Right ventricle myocardium superior (tissue), 1 donor: ENCODE data around the gene SCAF1. TPM values are rescaled to one million over a fixed set of nuclear protein-coding genes. Genes with fewer than 3 reads are reported as not detected.

Experiments used
- ATAC-seq: fragments of 200-7000 bp; cut with Tn5 transposase; one replicate; pipeline ENCODE4 v1.9.1; 2020; ENCODE audit warnings: mild to moderate bottlenecking; ENCODE audit not compliant: poor library complexity
- DNase-seq: peaks from one replicate; pipeline ENCODE4 v3.0.0-alpha.2; 2020
- intact Hi-C: fragments of 100-400 bp; cut with DNase I; formaldehyde crosslinking; loops from one replicate; pipeline ENCODE4 v1.11.2; 2022
- total RNA-seq: library from RNA; stranded (reverse); fragmentation: NEBNext Ultra II Directional; extraction: Animal tissue kit (Norgen Biotek cat#: 25700); gene quantifications from one replicate; pipeline ENCODE4 v1.2.1, GENCODE V29; 2021
- donor health status: DM: no; HTN: yes; CAD: no; lungs with severe emphysema.

SCAF1 gene
- total RNA-seq, 1 donor from 2014 or later, result 42.0 TPM

GRCh38 chr19:49678985-49679770, 37.2 kb downstream of the SCAF1 start:
- intact Hi-C loops, result loop anchor here (5.0 to 10.0 kb wide), 2 partner anchors 172 to 186 kb away; partner anchors contain the start of gene PNKP
- DNase-seq (no peak), ATAC-seq (no peak)

- no peak for ATAC-seq
- intact Hi-C loops, result loop anchor here (5.0 to 10.0 kb wide), 2 partner anchors 173 to 185 kb away; partner anchors contain the start of gene PNKP
These were observed 37.9 kb downstream of the SCAF1 start for GRCh38 chr19:49679771-49680413.

GRCh38 chr19:49680421-49681351, 38.7 kb downstream of the SCAF1 start:
- intact Hi-C loops, result no loop called here
- DNase-seq (peak; percentile 95), ATAC-seq (peak; percentile 29)

More at GRCh38 chr19:49679771-49680413, 37.9 kb downstream of the SCAF1 start:
- DNase-seq, result no peak

GRCh38 chr19:49681830-49682229, 39.8 kb downstream of the SCAF1 start:
- intact Hi-C loops, result no loop called here
- ATAC-seq, result no peak
- DNase-seq, result no peak

- no peak for DNase-seq
- ATAC-seq, result no peak
- intact Hi-C loops, result no loop called here
These were observed 40.3 kb downstream of the SCAF1 start for GRCh38 chr19:49682274-49682673.

- no peak for DNase-seq
- no peak for ATAC-seq
- intact Hi-C loops, result no loop called here
These were observed 41.8 kb downstream of the SCAF1 start for GRCh38 chr19:49683814-49684250.

- DNase-seq (no peak), ATAC-seq (no peak)
- intact Hi-C loops, result no loop called here
These were observed 42.4 kb downstream of the SCAF1 start for GRCh38 chr19:49684251-49684982.

GRCh38 chr19:49684983-49685553, 43.1 kb downstream of the SCAF1 start:
- intact Hi-C loops, result no loop called here
- ATAC-seq, result no peak
- no peak for DNase-seq

GRCh38 chr19:49685845-49686332, 43.9 kb downstream of the SCAF1 start:
- intact Hi-C loops, result no loop called here
- ATAC-seq (no peak), DNase-seq (no peak)

GRCh38 chr19:49686503-49687088, 44.6 kb downstream of the SCAF1 start:
- ATAC-seq, result no peak
- intact Hi-C loops, result no loop called here
- DNase-seq, result no peak

GRCh38 chr19:49687150-49687549, 45.1 kb downstream of the SCAF1 start:
- DNase-seq (no peak), ATAC-seq (no peak)
- intact Hi-C loops, result no loop called here

GRCh38 chr19:49687566-49688316, 45.7 kb downstream of the SCAF1 start:
- DNase-seq, result no peak
- ATAC-seq, result no peak
- intact Hi-C loops, result no loop called here

GRCh38 chr19:49688531-49689132, 46.6 kb downstream of the SCAF1 start:
- ATAC-seq, result no peak
- no peak for DNase-seq
- intact Hi-C loops, result no loop called here

GRCh38 chr19:49689133-49690078, 47.4 kb downstream of the SCAF1 start, which contains the start of gene ADM5:
ADM5 (plus strand) TSS chr19:49689594; CDS start chr19:49689838, 244 bp downstream.
- DNase-seq (peak; percentile 69), ATAC-seq (peak; percentile 54)

GRCh38 chr19:49690079-49690655, 48.2 kb downstream of the SCAF1 start:
- DNase-seq (no peak), ATAC-seq (peak; percentile 5)
- intact Hi-C loops, result no loop called here

More at GRCh38 chr19:49689133-49690078, 47.4 kb downstream of the SCAF1 start, which contains the start of gene ADM5:
- intact Hi-C loops, result no loop called here
